Spleen (tissue), 11 donors: ENCODE measurements around the gene DNAH11. TPM values are rescaled to one million over a fixed set of nuclear protein-coding genes. Genes with fewer than 3 reads are reported as not detected.
"Not testable (repeated sequence)": the region's sequence is repeated elsewhere in the genome, so short reads cannot be mapped to it uniquely, and the experiment has no call there.

Experiments
- DNase-seq: peaks from one replicate; pipeline ENCODE4 v3.0.0-alpha.2; 2020
- H3K27ac ChIP-seq, 8 donors: fragments of 200-600 bp; sonication (generic) in 7 of 8; 1 replicate in 4 of 8; 2 replicates in 4 of 8; pipeline versions ENCODE4 v1.5.0 to v1.8.0; 2016 to 2021; ENCODE audit warnings: inconsistent platforms in 4 of 8, mild to moderate bottlenecking in 4 of 8, moderate library complexity in 1 of 8
- H3K27me3 ChIP-seq, 7 donors: fragments of 200-600 bp; sonication (generic) in 6 of 7; replicated peaks in 1 of 7; 1 replicate in 4 of 7; 2 replicates in 3 of 7; pipeline versions ENCODE4 v1.5.0 to v1.8.0; 2016 to 2021; ENCODE audit warnings: inconsistent platforms in 3 of 7, mild to moderate bottlenecking in 1 of 7
- H3K36me3 ChIP-seq, 6 donors: fragments of 200-600 bp; sonication (generic) in 5 of 6; 1 replicate in 4 of 6; 2 replicates in 2 of 6; pipeline versions ENCODE4 v1.5.0 to v1.8.0; 2016 to 2021; ENCODE audit warnings: inconsistent platforms in 2 of 6
- H3K4me1 ChIP-seq, 6 donors: fragments of 200-600 bp; sonication (generic) in 5 of 6; 1 replicate in 3 of 6; 2 replicates in 3 of 6; pipeline versions ENCODE4 v1.5.0 to v1.8.0; 2016 to 2021; ENCODE audit warnings: inconsistent platforms in 3 of 6
- H3K4me3 ChIP-seq, 8 donors: fragments of 200-600 bp; sonication (generic) in 7 of 8; 1 replicate in 4 of 8; 2 replicates in 4 of 8; pipeline versions ENCODE4 v1.5.0 to v1.8.0; 2016 to 2021; ENCODE audit warnings: inconsistent platforms in 4 of 8, mild to moderate bottlenecking in 4 of 8, moderate library complexity in 2 of 8
- H3K9me3 ChIP-seq, 8 donors: fragments of 200-600 bp; sonication (generic) in 7 of 8; 1 replicate in 4 of 8; 2 replicates in 4 of 8; pipeline versions ENCODE4 v1.5.0 to v1.8.0; 2016 to 2021; ENCODE audit warnings: inconsistent platforms in 4 of 8
- POLR2A ChIP-seq, 3 donors: fragments of 450-650 bp; IDR thresholded peaks; one replicate each; pipeline ENCODE4 v1.5.1; 2017; ENCODE audit warnings: antibody characterized with exemption in 3 of 3, mild to moderate bottlenecking in 1 of 3
- POLR2AphosphoS5 ChIP-seq, 3 donors: sonication (generic); formaldehyde crosslinking; IDR thresholded peaks; one replicate each; pipeline ENCODE4 v1.5.1; 2017; ENCODE audit warnings: antibody characterized with exemption in 3 of 3
- WGBS, 5 donors: extraction: QIAGEN DNeasy Blood & Tissue Kit in 3 of 5; methylation state at CpG; one replicate each; pipeline versions ENCODE4 v1.1.5 to v1.1.7; 2013 to 2018; 5-methylcytosine and 5-hydroxymethylcytosine counted together
- intact Hi-C: fragments of 100-400 bp; cut with DNase I; formaldehyde crosslinking; loops from one replicate; pipeline ENCODE4 v1.15.0; 2023; ENCODE audit warnings: low total_unique reads
- polyA plus RNA-seq, 3 donors: library from polyadenylated mRNA; stranded (reverse); fragments of 200-250 nt; gene quantifications; one replicate each; pipeline ENCODE4 v1.2.1, GENCODE V29; 2013
- total RNA-seq, 7 donors: library from RNA; depleted of rRNA in 3 of 7; stranded (reverse); fragments of >200 nt in 3 of 7; fragmentation: NEBNext Ultra II Directional in 4 of 7; extraction: Animal tissue kit (Norgen Biotek cat#: 25700) in 4 of 7; gene quantifications; one replicate each; pipeline versions ENCODE4 v1.1.0 to v1.2.1, GENCODE V29; 2016 to 2021
- TF ChIP-seq, protein P1 (sequence below), 11 experiments: fragments of 200-600 bp in 7 of 11; fragments of 450-650 bp in 4 of 11; sonication (generic) in 4 of 11; IDR thresholded peaks in 8 of 11; conservative IDR thresholded peaks in 3 of 11; 1 replicate in 7 of 11; 2 replicates in 4 of 11; pipeline versions ENCODE4 v1.4.0 to v1.8.0; 2016 to 2021; ENCODE audit warnings: antibody characterized with exemption in 11 of 11, inconsistent platforms in 4 of 11, mild to moderate bottlenecking in 1 of 11
- donor health status: healthy with polysubstance abuse.
- donor health status: DM: no; HTN: no; CAD: no; lungs with moderate emphysema.
- donor health status: DM: no; HTN: no; CAD: no.
- donor health status: Bipolar disorder and iron deficiency.
- donor health status: healthy.
- donor health status: DM: no; HTN: no; CAD: no.
- donor health status: DM: yes; HTN: yes; CAD: no.

The DNAH11 gene
- total and polyA plus RNA-seq, 10 donors, result 0.28 to 2.1 (median 0.88) TPM

DNA sequence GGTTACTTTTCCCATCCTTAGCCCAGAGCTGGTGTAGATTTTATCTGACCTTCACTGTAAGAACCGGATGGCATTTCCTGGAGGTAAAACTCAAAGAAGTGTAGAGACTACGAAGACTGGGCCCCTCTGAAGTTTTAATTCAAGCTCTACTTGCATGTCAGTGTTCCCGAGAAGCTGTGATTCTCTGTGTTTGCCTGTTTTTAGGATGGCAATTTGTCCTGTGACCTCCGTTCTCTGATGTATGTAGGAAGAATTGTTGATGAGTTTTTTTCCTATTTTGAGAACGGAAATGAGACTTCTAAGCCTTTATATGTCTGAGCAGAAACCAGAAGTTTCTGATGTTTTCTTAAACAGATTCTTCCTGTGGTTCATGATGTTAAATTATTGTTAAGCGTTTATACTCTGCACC, 308.7 kb downstream of the DNAH11 start:
- Histone ChIP-seq H3K27ac (peak overlapping the region in 1 of 8 donors; percentile 34), H3K36me3 (no peaks in the 10 kb centered on the region), H3K27me3 (no peaks in the 10 kb centered on the region), H3K4me1 (peaks cover 0 to 7% (median 0%) of the 10 kb centered on the region in 6 donors), H3K4me3 (no peak overlapping the region), H3K9me3 (no peaks in the 10 kb centered on the region)
- WGBS, 5 donors, result 22 to 41% (median 30%) methylated on average over 6 of the region's 6 CpGs
- no peak for DNase-seq
- TF ChIP-seq POLR2A (IDR thresholded peaks at IDR 0.05) (no peak), POLR2AphosphoS5 (IDR thresholded peaks at IDR 0.05) (no peak)
- TF ChIP-seq, protein P1, sequence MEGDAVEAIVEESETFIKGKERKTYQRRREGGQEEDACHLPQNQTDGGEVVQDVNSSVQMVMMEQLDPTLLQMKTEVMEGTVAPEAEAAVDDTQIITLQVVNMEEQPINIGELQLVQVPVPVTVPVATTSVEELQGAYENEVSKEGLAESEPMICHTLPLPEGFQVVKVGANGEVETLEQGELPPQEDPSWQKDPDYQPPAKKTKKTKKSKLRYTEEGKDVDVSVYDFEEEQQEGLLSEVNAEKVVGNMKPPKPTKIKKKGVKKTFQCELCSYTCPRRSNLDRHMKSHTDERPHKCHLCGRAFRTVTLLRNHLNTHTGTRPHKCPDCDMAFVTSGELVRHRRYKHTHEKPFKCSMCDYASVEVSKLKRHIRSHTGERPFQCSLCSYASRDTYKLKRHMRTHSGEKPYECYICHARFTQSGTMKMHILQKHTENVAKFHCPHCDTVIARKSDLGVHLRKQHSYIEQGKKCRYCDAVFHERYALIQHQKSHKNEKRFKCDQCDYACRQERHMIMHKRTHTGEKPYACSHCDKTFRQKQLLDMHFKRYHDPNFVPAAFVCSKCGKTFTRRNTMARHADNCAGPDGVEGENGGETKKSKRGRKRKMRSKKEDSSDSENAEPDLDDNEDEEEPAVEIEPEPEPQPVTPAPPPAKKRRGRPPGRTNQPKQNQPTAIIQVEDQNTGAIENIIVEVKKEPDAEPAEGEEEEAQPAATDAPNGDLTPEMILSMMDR (IDR thresholded peaks at IDR 0.05 in 8 of 11, conservative IDR thresholded peaks at IDR 0.05 in 3 of 11), result no peak
- intact Hi-C loops, result no loop called here

- DNase-seq, H3K27ac ChIP-seq, H3K4me1 ChIP-seq, H3K9me3 ChIP-seq, H3K4me3 ChIP-seq, H3K36me3 ChIP-seq, H3K27me3 ChIP-seq, intact Hi-C loops: not testable (repeated sequence)
- 55 to 78% (median 60%) methylated on average over 7 of the region's 7 CpGs for WGBS, 5 donors
Measured at GRCh38 chr7:21865631-21866204, 322.9 kb downstream of the DNAH11 start.

- Histone ChIP-seq H3K4me1 (no peaks in the 10 kb centered on the region), H3K27me3 (peaks cover 0 to 3% (median 0%) of the 10 kb centered on the region in 7 donors), H3K27ac (no peak overlapping the region), H3K36me3 (no peaks in the 10 kb centered on the region), H3K9me3 (no peaks in the 10 kb centered on the region), H3K4me3 (no peak overlapping the region)
- 65 to 71% (median 67%) methylated on average over 1 of the region's 1 CpG for WGBS, 5 donors
- no peak for TF ChIP-seq POLR2A (IDR thresholded peaks at IDR 0.05)
- TF ChIP-seq POLR2AphosphoS5 (IDR thresholded peaks at IDR 0.05), result no peak
- TF ChIP-seq, protein P1 (IDR thresholded peaks at IDR 0.05 in 8 of 11, conservative IDR thresholded peaks at IDR 0.05 in 3 of 11), result no peak
- no peak for DNase-seq
- intact Hi-C loops, result no loop called here
Measured at GRCh38 chr7:21866731-21867130, 323.9 kb downstream of the DNAH11 start.

GRCh38 chr7:21867226-21867625, 324.4 kb downstream of the DNAH11 start:
- no peaks in the 10 kb centered on the region for H3K36me3 ChIP-seq
- no peak overlapping the region for H3K27ac ChIP-seq
- intact Hi-C loops, result no loop called here
- TF ChIP-seq POLR2A (IDR thresholded peaks at IDR 0.05) (no peak), POLR2AphosphoS5 (IDR thresholded peaks at IDR 0.05) (no peak)
- TF ChIP-seq, protein P1 (IDR thresholded peaks at IDR 0.05 in 8 of 11, conservative IDR thresholded peaks at IDR 0.05 in 3 of 11), result no peak
- no peak for DNase-seq
- H3K4me3 ChIP-seq, result no peak overlapping the region
- H3K27me3 ChIP-seq, result no peaks in the 10 kb centered on the region
- no peaks in the 10 kb centered on the region for H3K4me1 ChIP-seq
- H3K9me3 ChIP-seq, result no peaks in the 10 kb centered on the region
